Suppressor macrophage (primary cell): ENCODE measurements around the gene CFP.
A peak's percentile ranks its signal among the peaks of the same experiment; 100 is the strongest.
"Not testable (repeated sequence)": the region's sequence is repeated elsewhere in the genome, so short reads cannot be mapped to it uniquely, and the experiment has no call there.

Experiments
- DNase-seq, 4 experiments: peaks; one replicate each; pipeline ENCODE4 v3.0.0-alpha.2; 2020 to 2022

CFP gene

DNA sequence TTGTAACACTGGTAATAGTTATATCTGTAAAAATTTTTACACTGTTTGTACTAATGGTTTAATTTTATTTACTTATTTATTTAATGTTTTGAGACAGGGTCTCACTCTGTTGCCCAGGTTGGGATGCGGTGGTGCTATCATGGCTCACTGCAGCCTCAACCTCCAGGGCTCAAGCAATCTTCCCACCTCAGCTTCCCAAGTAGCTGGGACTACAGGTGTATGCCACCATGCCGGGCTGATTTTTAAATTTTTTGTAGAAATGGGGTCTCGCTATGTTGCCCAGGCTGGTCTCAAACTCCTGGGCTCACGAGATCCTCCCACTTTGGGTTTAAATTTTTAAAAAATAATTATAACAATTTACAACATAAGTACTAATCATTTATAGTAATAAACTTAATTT is 26.6 kb downstream of the CFP start:
- not testable (repeated sequence) for DNase-seq

DNA sequence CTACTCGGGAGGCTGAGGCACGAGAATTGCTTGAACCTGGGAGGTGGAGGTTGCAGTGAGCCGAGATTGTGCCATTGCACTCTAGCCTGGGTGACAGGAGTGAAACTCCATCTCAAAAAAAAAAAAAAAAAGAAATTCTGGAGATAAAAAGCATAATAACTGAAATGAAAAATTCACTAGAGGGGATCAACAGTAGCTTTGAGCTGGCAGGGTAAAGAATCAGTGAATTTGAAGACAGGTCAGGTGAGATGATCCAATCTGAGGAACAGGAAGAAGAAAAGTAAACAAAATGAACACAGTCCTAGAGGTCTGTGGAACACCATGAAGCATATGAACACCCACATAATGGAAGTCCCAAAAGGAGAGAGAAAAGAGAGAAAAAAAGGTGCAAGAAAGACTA is 32.5 kb downstream of the CFP start:
- DNase-seq: no peak

DNA sequence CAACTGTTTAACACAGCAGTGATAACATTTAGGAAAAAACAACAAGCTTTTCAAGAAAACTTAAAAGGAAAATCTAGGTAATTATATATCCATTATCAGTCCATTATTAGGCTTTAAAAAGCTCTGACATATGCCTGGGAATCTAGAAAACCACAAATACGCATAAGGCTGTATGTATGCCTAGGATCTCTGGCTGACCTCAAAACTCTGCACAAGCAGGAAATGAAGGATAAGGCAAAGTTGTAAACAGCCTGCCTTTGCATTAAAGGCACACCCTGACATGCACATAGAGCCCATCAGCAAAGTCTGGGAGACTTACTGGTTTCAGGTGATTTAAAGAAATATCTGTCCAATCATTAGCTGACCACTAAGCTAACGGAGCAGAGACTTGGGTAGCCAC is 33.5 kb downstream of the CFP start:
- DNase-seq: no peak

- no peak for DNase-seq
Observed at GRCh38 chrX:47595716-47596251, 33.9 kb downstream of the CFP start.

DNA sequence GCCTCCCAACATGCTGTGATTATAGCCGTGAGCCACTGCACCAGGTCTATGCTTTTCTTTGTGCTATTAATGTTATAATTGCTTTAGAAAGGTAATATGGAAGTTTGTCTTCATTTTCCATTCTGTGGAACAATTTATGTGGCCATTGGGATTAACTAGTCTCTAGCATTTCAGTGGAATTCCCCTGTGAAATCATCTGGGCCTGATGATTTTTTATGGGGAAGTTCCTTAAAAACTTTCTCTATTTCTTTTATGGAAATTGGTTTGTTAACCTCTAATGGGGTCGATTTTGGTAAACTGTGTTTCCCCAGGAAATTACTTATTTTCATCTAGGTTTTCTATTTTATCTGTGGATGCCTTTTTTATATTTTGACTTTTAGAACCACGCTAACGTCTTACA is 36.2 kb downstream of the CFP start:
- peak in 1 of 4 experiments; percentile 39 for DNase-seq

- DNase-seq: peak in 1 of 4 experiments; percentile 36
Observed at GRCh38 chrX:47590984-47591383, 38.7 kb downstream of the CFP start.

- DNase-seq: no peak
Observed at GRCh38 chrX:47587906-47588735, 41.6 kb downstream of the CFP start.

- DNase-seq: peak in 1 of 4 experiments; percentile 39
Observed at GRCh38 chrX:47587091-47587891, 42.4 kb downstream of the CFP start.

DNA sequence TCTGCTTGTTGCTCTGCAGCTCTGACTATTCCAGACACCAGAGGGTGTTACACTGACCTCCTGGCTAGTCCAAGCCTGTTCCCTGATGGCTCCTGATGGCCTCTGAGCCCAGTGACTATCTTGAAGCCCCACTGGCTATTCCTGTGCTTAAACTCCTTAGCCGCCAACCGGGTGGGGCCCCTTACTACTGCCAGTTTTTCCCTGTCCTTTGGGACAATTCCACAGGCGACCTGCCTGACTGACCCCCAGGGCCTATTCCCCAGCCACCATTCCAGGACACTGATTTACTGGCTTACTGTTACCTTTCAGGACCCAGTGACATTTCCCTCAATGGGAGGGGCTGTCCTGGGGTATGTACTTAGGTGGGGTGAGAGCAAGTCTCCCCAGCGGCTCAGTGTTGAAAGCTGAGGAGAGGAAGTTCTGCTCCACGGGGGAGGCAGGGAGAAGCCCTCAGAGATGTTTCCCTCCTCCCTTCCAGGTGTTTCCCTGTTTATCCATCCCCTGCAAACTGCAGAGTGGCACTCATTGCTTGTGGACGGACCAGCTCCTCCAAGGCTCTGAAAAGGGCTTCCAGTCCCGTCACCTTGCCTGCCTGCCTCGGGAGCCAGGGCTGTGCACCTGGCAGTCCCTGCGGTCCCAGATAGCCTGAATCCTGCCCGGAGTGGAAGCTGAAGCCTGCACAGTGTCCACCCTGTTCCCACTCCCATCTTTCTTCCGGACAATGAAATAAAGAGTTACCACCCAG is 43.5 kb downstream of the CFP start:
- DNase-seq: no peak

DNA sequence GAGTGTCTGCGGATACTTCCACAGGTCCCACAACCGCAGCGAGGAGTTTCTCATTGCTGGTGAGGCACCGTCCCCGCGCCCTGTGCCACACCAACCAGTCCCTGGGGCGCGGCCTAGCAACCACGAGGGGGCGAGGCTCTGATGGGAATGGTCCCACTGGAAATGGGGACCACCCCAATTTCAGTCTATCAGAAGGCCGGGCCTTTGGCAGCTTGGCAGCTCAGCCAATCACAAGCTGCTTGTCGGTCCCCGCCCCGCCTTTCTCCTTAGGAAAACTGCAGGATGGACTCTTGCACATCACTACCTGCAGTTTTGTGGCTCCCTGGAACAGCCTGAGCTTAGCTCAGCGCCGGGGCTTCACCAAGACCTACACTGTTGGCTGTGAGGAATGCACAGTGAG is 44.5 kb downstream of the CFP start:
- no peak for DNase-seq

DNA sequence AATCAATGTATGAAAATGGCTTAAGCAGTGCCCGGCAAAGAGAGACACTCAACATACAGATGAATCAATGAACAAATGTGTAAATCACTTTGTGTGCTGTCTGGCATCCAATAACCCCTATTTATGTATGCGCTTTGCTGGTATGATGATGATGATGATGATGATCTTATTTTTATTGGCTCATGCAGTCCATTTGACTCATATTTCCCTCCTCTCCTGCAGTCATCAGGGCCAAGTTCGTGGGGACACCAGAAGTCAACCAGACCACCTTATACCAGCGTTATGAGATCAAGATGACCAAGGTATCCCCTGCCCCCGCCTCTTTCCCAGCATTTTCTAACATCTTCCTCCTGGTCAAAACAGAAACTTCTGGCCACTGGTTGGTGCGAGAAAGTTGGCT is 45.0 kb downstream of the CFP start:
- no peak for DNase-seq

DNA sequence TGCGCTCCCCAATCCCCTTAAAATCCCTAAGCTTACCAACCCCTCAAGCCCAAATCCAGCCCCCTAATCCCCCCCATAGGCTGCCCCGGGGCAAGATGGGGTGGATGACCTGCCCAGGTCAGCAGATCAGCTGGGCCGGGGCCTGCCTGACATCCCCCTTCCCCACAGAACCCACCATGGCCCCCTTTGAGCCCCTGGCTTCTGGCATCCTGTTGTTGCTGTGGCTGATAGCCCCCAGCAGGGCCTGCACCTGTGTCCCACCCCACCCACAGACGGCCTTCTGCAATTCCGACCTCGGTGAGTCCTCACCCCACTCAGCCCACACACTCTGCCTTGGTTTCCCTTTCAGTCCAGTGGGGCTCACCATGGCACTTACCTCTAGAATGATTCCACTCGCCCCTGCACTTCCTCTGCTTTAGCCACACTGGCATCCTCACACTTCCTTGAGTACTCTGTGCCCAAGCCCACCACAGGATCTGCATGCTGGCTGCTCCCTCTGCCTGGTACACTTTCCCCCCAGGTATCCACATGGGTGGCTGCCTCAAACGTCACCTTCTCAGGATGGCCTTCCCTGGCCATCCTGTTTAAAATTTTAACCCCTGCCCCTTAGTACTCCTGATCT is 46.4 kb downstream of the CFP start:
- no peak for DNase-seq

GRCh38 chrX:47581731-47582647 is 47.7 kb downstream of the CFP start, which contains the start of gene TIMP1:
Gene TIMP1 (plus strand): TSS chrX:47582436. CDS start chrX:47583416, 980 bp downstream.
- peak; percentile 88 to 93 (median 91) for DNase-seq

- peak; percentile 86 to 95 (median 90) for DNase-seq
Observed at GRCh38 chrX:47579537-47579936, 50.2 kb downstream of the CFP start.

- peak; percentile 53 to 76 (median 70) for DNase-seq
Observed at GRCh38 chrX:47578692-47579091, 51.0 kb downstream of the CFP start.

DNA sequence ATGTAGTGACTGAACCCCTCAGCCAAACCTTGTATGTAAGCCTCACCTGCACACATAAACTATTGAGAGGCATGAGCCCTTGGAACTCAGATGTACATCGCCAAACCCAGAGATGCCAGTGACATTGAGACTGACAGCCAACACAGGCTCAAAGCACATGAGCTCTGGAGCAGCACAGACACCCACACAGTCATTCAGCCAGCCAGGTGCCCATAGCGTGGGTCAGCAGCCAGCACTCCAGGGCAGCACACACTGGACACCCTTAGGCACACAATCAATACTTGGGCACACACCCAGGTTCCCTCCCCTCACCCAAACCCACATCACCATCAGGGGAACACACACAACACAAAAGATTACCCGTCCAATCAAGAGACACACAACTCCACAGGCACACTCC is 51.8 kb downstream of the CFP start:
- DNase-seq: no peak

DNA sequence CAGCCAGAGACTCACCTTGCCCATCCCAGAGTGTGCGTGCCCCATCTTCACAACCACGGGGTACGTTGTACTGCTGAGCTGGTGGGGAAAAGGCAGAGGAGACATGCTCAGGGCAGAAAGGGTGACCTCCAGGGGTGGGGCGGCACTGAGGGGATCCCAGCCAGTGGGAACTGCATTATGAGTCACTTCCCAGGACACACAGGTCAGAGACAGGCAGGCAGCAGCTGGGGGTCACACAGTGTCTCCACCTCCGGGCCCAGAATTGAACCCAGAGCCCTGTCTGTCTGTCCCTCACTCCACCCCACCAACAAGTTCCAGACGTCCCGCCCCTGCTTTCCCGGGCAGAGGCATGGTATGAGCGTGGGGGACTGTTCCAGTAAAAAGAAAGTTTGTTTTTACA is 52.3 kb downstream of the CFP start:
- no peak for DNase-seq

DNA sequence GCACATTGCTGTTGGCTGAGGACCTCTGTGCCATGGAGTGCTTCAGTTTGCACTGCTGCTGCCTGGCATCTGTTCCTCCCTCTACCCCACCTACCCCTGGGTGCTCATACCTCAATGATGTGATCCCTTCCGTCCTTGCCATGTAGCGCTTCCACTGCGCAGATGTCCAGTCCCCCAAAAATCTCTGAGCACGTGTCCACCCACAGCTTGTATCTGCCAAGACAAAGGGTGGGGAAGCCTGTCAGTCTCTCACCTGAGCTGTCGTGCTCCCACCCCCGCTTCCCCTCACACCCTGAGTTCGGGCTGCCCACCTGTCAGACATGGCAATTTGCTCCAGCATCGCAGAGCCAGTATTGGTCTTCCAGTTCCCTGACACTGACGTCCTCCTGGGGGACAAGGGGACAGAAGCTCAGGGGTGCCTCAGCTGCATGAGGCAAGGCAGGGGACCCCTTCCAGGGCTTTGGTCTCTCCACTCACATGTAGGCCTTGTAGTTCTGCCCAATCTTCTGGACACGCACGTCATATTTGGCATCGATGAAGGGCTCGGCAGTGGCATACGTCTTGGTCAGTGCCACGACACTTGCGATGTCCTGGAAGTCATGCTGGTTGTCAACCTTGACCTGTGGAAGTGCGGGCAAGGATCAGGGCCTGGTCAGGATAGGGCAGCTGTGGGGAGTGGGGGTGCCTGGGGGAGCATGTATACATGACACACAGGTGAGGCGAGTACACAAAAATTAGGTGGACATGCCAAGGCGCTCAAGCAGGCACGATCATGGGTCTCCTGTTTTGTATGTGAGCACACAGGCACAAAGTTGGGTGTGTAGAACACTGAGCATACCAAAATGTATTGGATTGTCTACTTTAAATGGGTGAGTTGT is 53.5 kb downstream of the CFP start:
- DNase-seq: no peak

GRCh38 chrX:47574547-47575301 is 55.0 kb downstream of the CFP start:
- no peak for DNase-seq
